Esophagus muscularis mucosa (tissue), 3 donors: ENCODE measurements around the gene SH3BP5L.

Experiments used
- POLR2A ChIP-seq: fragments of 450-650 bp; IDR thresholded peaks from one replicate; pipeline ENCODE4 v1.6.1; 2017; ENCODE audit warnings: antibody characterized with exemption, moderate library complexity, mild to moderate bottlenecking, low read depth
- TF ChIP-seq, protein P1 (sequence below), 3 experiments: fragments of 200-600 bp in 2 of 3; fragments of 450-650 bp in 1 of 3; sonication (generic) in 2 of 3; IDR thresholded peaks; one replicate each; pipeline ENCODE4 v1.5.1; 2017 to 2019; ENCODE audit warnings: antibody characterized with exemption in 3 of 3, mild to moderate bottlenecking in 2 of 3, moderate library complexity in 1 of 3

- TF ChIP-seq, protein P1, sequence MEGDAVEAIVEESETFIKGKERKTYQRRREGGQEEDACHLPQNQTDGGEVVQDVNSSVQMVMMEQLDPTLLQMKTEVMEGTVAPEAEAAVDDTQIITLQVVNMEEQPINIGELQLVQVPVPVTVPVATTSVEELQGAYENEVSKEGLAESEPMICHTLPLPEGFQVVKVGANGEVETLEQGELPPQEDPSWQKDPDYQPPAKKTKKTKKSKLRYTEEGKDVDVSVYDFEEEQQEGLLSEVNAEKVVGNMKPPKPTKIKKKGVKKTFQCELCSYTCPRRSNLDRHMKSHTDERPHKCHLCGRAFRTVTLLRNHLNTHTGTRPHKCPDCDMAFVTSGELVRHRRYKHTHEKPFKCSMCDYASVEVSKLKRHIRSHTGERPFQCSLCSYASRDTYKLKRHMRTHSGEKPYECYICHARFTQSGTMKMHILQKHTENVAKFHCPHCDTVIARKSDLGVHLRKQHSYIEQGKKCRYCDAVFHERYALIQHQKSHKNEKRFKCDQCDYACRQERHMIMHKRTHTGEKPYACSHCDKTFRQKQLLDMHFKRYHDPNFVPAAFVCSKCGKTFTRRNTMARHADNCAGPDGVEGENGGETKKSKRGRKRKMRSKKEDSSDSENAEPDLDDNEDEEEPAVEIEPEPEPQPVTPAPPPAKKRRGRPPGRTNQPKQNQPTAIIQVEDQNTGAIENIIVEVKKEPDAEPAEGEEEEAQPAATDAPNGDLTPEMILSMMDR (IDR thresholded peaks at IDR 0.05): no peak
- TF ChIP-seq POLR2A: no peak
These were observed 13.9 kb downstream of the SH3BP5L start for GRCh38 chr1:248811514-248812490.
